ENCODE results near the gene USP46. TPM values are rescaled to one million over a fixed set of nuclear protein-coding genes. Genes with fewer than 3 reads are reported as not detected.
A peak's percentile ranks its signal among the peaks of the same experiment; 100 is the strongest.

The USP46 gene
- total RNA-seq, 1 experiment from 2014 or later = 19.2 TPM

DNA sequence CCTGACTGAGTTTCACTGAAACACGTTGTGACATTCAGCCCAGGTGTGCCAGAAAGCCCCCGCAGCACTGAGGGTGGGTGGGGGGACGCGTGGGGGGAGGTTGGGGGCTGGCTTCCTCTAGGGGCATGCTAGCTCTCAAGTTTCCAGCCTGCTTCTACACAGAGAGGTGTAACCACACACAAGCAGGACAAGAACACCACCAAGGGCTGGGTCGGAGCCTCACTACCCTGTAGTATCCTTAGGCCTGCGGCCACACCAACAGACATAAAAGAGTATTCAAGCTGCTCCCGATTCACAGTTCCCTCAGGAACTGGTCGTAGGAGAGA lies 1.8 kb downstream of the USP46 start:
- DNase-seq (ENCODE audit: low read depth) = no peak

DNA sequence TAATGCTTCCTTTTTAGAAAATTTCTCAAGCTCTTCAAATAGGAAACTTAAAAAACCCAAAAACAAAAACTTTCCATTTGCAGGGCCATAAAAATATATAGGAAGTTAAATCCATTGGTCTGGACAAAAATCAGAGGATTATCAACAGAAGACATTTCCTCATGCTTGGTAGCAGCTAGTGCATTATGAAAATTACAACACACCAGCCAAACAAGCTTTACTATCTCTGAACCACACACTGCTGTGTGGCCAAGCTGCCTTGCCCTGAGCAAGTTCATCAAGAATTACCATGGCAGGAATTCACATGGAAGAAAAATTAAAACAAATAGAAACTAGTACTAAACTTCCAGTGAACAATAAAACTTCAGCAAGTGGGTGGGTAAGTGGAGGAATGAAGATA lies 3.6 kb downstream of the USP46 start:
- no peak for DNase-seq (ENCODE audit: low read depth)

DNA sequence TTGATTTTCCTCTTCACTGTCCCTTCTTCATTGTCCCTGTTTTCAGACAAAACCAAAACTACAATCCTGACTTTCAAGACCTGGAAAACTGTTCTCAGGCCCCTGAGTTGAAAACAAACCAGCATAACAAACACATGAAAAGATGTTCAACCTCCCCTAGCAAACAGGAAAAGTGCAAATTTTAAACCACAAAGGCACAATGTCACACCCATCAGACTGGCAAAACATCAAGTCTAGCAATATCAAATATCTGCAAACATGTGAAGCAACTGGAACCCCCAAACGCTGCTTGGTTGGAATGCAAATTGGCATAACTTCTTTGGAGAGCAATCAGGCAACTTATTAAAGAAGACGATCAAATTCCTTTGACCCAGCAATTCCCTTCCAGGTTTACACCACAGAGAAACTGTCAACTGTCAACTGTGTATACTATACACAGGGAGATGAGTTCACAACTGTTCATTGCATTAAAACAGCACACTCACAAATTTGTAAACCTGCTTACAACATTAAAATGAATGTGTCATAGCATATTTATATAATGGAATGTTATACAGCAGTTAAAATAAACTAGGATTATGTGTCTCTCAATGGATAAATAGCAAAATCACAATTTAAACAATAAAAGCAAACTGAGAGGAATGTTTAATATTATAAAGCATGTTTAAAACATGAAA lies 7.0 kb downstream of the USP46 start:
- DNase-seq (ENCODE audit: low read depth) = peak; percentile 19

DNA sequence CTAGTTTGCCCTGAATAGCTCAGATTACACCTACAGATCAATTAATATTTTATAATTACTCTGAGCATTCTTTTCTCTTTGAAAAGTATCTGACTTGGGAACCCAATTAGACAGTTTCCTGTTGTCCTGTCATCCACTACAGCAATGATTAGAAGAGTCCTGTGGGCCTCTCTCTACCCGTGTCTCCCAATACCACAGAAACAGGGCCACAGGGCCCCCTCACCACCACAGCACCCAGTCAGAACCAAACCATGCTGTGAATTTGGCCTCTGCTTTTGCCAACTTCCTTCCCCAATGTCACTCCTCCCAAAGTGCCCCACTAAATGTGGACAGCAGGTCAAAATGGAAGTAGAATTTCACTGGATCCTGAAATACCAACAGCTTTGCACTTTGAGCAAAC lies 10.3 kb downstream of the USP46 start:
- no peak for DNase-seq (ENCODE audit: low read depth)

DNA sequence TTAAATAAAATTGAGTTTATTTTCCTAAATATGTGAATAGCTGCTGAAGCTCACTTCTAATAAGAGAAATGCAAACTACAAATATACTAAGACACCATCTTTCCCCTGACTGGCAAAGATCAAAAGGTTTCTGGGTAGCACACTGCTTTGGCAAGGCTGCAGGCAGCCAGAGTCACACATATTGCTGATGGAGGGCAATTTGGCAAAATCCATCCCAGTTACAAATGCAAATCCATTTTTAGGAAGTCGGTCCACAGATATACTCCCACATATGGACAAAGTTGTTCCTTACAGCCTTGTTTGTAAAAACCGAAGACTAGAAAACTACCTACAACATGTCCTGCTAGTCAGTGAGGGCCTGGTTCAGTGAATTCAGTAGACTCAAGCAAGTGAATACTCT lies 12.4 kb downstream of the USP46 start:
- no peak for DNase-seq (ENCODE audit: low read depth)

DNA sequence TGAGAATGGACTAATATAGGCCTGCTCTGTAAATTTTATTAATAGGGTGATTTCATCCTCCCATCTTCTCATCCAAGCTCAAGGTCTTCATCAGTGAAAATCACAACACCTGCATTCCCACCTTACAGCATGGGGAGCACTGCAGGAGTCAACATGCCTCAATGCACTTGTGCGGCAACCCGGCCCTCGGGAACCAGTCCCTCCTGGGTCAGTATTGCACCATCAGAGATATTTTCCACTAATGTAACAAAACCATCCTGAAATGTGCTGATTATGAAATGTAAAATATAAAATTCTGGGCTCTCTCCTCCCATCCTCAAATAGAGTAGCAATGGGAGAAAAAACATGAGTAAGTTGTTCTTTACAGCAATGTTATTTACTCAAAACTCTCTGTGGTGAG lies 13.0 kb downstream of the USP46 start:
- no peak for DNase-seq (ENCODE audit: low read depth)

DNA sequence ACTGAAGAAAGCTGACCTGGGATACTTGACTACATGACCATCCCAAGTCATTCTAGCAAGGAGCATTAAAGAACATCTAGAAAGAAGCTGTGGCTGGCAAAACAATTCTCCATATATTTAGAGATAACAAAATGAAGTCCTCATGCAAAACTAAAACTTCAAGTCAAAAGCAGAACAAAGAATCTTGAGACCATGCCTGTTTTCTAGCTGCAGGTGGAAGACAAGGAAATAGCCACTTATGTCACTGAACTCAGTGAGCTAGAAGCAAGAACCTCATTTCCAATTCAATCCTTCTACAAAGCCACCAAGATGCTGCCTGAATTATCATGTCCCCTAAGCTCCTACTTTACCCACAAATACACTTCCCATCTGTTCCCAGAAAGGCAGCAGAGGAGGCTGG lies 13.8 kb downstream of the USP46 start:
- DNase-seq (ENCODE audit: low read depth) = no peak

DNA sequence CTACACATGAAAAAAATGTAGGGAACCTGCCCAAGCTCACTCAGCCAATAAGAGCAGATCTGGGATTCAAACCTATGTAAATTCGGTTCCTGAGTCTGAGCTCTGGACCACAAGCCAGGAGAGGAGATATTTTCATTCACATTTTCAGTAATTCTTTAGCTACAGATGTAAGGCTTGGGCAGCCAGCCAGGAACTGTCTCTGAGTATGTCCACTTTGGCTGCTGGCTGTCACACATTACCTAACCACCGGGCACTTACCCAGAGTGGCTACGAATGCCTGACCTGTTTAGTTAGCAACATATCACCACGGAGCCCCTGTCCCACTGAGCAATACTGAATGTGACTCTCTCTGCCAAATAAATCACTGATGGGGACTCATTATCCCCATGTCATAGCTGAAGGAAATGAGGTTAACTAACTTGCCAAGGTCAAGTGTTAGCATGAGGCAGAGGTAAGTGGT lies 15.3 kb downstream of the USP46 start:
- DNase-seq (ENCODE audit: low read depth) = peak; percentile 24

DNA sequence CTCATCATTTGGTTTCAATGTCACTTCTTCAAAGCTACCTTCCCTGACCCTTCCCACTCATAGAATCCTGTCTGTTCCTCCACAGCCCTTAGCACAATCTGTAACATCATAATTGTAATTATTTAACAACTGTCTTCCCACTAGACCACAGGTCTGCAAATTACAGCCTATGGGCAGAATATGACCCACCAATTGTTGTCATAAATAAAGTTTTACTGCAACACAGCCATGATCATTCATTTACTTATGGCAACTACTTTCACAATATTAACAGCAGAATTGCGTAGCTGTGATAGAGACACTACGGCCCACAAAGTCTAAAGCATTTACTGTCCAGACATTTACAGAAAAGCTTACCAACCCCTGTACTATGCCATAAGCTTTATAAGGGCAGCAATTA lies 15.9 kb downstream of the USP46 start:
- DNase-seq (ENCODE audit: low read depth) = no peak

DNA sequence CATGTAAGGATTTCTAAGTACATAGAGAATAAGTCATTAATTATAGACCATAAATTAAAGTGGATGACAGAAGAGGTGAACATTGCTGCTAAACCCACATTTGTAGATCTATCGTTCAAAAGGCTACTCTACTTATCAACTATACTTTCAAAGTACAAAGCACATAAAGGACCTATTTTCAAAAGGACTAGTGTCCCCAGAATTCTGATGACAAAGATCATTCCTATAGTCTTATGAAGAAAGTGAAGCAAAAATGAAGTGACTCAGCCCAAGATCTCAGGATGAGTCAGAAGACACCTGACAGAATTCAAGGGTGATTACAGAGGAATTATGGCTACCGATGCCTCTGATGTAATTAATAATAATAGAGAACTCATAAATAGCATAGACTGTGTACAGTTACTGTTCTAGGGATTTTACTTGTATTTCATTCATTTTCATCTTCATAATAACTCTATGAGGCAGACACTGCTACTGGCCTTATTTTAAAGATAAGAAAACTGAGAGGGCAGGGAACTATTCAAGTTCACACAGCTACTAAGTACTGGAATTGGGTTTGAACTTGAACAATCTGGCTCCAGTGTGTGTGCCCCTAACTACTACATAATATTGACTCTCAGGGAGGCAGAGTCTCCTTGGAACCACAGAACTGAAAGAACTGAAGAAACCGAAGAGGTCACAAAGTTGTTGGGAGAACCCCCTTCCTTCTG lies 17.1 kb downstream of the USP46 start:
- peak; percentile 56 for DNase-seq (ENCODE audit: low read depth)

DNA sequence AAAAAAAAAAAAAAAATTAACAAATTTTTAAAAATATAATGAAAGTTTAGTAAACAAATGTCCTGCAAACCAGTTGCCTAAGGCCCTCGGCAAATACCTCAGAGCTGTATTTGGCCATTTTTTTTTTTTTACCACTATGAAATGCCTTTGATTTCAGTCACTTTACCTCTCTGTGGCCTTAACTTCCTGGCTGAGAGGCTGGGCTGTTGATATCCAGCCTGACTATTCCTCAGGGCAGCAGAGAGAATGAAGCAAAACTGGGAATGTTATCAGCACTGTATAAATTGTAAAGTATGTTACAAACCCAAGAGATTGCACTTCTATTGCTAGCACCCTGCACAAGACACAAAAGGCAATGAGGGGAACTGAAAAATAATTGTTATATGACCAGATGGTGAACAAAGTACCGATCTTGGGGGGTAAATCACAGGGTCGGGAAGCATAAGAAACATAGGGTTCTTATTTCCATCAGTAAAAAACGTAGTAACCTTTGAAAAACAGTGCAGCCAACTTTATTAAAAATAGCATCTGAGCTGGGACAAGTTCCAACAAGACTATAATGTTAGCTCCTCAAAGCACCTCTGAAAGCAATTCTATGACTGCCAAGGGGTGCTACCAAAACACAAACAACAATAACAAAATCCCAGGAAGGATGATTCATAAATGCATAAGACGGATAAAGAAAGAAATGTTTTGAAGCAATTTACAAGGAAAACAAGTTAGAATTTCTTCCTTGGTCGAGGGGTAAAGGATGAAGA lies 18.1 kb downstream of the USP46 start:
- DNase-seq (ENCODE audit: low read depth) = peak; percentile 42

DNA sequence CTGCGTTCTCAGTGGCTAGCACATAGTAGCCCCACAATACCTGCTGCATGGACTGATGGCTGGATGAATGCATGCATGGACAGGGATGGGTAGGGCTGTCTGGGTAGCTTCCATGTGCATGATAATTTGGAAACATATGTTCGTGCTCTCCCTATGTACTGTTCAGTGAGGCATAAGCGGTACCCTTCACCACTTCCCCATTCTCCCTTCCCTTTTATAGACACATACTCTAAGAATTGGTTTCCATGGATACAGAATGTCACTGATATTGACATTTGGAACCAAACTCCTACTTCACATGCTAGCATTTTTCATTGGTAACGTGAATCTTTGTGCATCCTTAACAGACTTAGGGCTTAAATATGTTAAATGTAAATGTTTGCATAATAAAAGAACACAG lies 20.4 kb downstream of the USP46 start:
- no peak for DNase-seq (ENCODE audit: low read depth)

DNA sequence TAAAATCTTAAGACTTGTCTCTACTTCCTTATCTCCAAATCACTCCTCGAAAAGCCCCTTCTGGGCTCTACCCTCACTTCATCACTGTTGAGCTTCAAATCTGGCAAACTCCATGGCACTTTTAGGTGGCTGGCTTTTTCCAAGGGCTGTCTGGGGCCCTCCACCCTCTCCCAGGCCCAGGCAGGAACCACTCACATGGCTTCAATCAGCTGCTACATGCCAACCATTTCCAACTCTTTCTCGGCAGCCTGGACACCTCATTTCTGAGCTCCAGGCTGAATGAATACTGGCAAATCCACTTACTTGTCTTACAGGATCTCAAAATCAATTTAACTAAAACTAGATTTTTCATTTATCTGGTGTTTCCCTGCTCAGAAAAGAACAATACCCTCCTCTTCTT lies 22.0 kb downstream of the USP46 start:
- DNase-seq (ENCODE audit: low read depth) = no peak

DNA sequence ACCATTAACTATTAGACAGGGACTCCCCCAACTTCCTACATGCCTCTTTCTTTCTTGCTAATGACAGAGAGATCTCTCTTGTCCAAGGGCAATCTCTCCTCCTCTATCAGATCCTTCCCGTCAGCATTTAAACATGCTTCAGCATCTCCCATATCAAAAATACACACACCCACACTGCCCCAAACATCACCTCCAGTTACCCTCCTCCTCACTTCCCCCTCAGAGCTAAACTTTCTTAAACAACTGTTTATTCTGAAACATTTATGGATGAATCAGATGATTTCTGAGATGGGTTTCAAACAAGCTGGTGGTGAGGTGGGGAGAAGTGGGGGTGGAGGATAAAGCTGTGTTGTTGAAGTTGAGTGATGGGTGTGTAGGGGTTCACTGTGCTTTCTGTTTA lies 23.5 kb downstream of the USP46 start:
- DNase-seq (ENCODE audit: low read depth) = no peak

DNA sequence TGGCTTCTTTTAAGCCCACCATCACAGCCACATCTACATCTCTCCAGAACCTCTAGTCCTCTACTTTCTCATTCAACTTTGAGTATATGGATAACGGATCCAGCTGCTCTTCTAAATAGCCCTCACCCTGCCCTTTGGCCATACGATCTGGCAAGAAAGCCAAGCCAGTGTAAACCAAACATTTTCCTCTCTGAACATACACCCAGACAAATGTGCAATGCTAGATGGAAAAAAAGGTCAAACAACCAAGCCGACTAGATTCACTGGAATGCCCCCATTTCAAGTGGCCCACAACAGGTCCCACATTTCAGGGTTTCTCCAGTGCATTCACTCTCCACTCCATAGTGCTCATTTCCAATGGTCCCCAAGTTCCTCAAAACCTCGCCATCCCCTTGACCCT lies 24.0 kb downstream of the USP46 start:
- no peak for DNase-seq (ENCODE audit: low read depth)

DNA sequence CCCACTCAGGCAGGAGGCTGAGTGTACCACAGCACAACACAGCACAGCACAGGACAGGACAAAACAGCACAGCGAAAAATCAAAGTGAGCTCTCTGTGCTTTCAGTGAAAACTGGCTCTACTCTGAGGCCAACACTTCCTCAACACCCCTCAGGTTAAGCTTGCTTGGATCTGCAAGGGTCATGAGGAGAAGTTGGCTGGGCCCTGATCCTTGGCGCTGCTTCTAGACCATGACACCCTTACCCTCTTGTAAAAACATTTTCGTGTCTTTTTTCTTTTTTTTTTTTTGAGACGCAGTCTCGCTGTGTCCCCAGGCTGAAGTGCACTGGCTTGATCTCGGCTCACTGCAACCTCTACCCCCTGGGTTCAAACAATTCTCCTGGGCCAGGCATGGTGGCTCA lies 25.3 kb downstream of the USP46 start:
- DNase-seq (ENCODE audit: low read depth) = no peak

DNA sequence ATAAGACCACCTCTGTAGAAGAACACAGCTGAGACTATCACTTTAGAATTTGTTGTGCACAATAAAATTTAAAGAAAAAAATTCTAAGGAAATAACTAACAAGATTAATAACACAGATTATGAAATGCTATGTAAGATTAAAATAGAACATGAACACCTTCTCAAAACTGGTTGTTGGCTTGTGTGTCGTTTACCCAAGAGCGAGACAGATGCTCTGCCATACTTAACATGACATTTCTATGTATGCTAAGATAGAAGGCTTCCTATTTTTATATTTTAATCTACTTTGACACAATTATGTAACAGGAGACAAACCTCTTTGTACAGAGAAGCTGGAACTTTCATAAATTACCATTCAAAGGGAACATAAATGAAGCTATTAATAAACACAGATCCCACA lies 30.1 kb downstream of the USP46 start:
- DNase-seq (ENCODE audit: low read depth) = no peak

DNA sequence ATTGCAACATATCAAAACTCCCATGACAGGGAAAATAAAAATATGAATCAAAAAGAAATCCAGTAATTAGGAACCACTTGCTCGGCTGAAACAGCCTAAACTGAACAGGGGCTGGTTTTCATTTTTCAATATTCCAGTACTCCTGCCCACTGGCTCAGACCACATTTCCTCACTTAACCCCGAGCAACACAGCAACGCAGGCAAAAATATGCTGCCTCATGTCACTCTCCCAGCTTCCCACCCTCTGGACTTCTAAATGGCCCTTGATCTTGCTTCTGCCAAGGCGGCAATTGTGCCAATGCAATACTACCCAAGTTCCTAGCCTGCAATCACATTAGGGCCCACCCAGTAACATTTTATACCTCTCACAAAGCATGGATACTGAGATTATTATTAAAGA lies 30.6 kb downstream of the USP46 start:
- no peak for DNase-seq (ENCODE audit: low read depth)

DNA sequence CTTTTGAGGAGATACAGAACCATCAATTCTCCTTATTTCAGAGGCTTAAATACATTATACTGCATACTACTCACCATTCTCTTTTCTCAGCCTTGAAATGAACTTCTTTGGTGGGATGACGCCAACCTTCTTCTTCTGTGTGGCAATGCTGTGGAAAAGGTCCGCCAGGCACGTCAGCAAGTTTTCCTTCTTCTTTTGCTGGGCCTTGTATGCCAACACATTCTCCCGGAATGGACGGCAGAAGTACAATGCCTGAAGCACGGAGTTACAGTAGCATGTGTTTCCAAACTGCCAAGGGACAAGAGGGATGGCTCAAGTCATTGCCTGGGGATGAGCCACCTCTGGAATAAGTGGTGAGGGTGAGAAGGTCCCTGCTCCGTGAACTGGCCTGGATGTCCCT lies 31.2 kb downstream of the USP46 start:
- DNase-seq (ENCODE audit: low read depth) = no peak

DNA sequence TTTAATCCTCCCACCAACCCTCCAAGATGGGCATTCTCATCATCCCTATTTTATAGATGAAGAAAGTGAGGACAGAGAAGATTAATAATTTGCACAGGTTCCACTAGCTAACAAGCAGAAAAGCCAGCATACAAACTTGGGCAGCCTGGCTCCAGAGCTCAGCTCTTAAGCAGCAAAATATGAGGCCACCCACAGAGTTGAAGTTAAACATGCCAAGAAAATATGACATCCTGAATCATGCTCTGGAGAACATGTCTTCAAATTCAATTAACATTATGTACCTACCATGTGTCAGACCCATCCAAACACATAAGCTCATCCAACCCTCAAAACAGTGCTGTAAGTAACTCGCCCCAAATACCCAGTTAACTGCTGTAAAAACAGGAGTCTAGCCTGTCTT lies 33.9 kb downstream of the USP46 start:
- DNase-seq (ENCODE audit: low read depth) = no peak

DNA sequence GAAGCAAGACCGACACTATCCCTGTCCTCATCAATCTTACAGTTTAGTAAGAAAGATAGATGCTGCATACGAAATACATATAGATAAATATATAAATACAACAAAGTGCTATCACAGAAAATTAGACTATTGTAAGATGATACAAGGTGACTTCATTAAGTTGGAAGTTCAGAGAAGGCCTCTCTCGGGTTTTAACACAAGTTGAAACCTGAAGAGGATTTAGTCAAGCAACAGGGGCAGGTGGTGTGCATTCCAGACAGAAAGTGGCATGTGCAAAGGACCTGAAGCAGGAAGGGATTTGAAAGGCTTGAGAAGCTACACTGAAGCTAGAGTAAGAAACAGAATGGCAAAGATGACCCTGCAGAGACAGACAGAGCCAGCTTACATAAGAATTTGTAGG lies 36.5 kb downstream of the USP46 start:
- DNase-seq (ENCODE audit: low read depth) = no peak

DNA sequence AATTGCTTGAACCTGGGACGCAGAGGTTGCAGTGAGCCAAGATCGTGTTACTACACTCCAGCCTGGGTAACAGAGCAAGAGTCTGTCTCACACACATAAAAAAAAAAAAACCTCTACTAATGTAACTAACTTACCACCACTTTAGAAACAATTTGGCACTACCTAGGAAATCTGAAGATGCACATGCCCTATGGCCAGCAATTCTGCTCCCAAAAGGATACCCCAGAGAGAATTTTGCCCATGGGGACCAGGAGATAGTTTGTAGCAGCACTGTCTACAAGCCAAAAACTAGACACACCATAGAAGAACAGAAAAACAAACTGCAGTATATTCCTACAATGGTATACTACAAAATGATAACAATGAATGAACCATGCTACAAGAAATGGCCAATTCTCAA lies 37.5 kb downstream of the USP46 start:
- no peak for DNase-seq (ENCODE audit: low read depth)

DNA sequence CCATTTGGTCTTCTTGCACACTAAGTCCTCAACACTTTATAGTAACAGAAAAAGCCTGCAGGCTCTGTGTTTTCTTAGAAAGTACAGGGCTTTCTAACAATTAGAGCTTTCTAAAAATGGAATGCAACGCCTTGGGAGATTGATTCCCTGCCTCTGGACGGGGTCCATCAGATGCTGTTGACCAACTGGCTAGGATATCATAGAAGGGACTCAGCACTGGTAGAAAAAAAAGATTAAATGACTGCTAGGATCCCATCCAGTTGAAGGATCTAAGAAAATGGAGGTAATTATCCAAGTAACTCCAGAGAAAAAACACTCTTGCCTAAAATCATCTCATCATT lies 39.5 kb downstream of the USP46 start:
- no peak for DNase-seq (ENCODE audit: low read depth)

Data from LHCN-M2 (cell line).